ENCODE measurements around the gene UHMK1.
"Not testable (repeated sequence)": the region's sequence is repeated elsewhere in the genome, so short reads cannot be mapped to it uniquely, and the experiment has no call there.

UHMK1 gene

DNA sequence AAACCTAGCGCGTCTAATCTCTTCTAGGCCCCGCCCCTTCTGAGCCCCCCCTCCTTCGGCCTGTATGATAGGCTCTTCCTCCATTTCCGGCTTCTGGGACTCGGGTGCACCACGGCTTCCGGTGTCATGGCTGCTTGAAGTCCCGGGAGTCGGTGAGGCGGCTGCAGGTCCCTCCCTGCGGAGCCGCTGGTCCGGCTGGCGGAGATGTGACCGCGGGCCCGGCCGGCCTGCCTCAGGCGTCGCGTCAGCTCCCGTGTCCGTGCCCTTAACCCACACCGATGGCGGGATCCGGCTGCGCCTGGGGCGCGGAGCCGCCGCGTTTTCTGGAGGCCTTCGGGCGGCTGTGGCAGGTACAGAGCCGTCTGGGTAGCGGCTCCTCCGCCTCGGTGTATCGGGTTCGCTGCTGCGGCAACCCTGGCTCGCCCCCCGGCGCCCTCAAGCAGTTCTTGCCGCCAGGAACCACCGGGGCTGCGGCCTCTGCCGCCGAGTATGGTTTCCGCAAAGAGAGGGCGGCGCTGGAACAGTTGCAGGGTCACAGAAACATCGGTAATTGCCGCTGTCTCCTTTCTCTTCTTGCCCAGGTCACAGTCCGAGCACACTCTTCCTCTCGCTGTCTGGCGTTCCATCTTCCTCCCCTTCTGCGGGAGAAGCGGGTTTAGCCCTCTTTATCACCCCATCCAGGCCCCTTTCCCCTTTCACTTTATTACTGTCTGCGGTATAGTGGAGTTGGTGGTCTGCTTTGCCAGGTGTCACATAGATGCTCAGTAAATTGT lies at the start of gene UHMK1:
Gene UHMK1, plus strand, starts transcription at position 96 of the 773 bp plus-strand sequence. Its CDS starts 183 bp downstream, at position 279.
- peak; percentile 89 to 90 for DNase-seq

GRCh38 chr1:162454361-162454760 lies 43.3 kb upstream of the UHMK1 start:
- not testable (repeated sequence) for DNase-seq

DNA sequence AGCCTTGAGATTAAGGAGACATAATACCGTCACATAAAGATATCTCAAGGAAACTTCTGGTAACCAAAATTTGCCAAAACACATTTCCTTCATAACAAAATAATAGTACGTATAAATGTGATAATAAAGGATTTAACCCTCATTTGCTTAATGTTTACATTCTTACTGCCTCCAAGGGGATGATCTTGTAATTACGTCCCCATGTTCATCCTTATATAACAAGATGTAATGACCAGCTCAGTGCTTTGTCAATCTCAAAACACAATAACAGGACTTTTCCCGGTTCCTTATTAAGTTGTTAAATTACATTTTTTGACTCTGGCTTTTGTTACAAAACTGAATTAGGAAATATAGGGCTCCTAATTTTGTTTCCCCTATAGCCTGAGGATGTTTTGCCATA lies 41.3 kb upstream of the UHMK1 start:
- no peak for DNase-seq

DNA sequence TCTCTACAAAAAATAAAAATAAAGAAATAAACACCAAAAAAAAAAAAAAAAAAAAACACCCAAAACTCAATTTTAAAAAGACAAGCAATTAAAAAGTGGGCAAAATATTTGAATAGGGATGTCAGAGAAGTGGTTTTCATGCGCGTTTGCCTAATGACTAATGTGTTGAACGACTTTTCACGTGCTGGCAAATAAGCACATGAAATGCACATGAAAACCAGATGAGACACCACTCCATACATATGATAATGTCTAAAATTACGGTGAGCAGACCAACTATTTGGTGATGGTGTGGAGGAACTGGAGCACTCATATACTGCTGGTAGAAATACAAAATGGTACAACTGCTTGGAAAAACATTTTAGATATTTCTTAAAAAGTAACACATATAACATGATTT lies 39.4 kb upstream of the UHMK1 start:
- no peak for DNase-seq

- not testable (repeated sequence) for DNase-seq
Measured at GRCh38 chr1:162462425-162462824, 35.2 kb upstream of the UHMK1 start.

- DNase-seq = no peak
Measured at GRCh38 chr1:162463021-162463420, 34.6 kb upstream of the UHMK1 start.

- DNase-seq = no peak
Measured at GRCh38 chr1:162466797-162467196, 30.8 kb upstream of the UHMK1 start.

DNA sequence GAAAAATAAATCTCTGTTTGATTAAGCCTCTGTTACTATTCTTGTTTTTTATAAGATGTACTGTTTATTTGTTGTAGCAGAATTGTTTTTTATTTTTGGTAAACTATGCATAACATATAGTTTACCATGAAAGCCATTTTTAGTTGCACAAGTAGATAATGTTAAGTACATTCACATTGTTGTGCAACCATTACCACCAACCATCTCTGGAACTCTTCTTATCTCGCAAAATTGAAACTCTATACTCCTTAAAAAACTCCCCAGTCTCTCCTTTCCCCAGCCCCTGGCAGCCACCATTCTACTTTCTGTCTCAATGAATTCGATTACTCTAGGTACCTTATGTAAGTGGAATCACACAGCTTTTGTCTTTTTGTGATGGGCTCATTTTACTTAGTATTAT lies 27.4 kb upstream of the UHMK1 start:
- DNase-seq = no peak

GRCh38 chr1:162471290-162471853 lies 26.2 kb upstream of the UHMK1 start:
- no peak for DNase-seq

- no peak for DNase-seq
Measured at GRCh38 chr1:162475089-162475488, 22.5 kb upstream of the UHMK1 start.

- no peak for DNase-seq
Measured at GRCh38 chr1:162475539-162476185, 22.0 kb upstream of the UHMK1 start.

- no peak for DNase-seq
Measured at GRCh38 chr1:162476620-162477019, 21.0 kb upstream of the UHMK1 start.

DNA sequence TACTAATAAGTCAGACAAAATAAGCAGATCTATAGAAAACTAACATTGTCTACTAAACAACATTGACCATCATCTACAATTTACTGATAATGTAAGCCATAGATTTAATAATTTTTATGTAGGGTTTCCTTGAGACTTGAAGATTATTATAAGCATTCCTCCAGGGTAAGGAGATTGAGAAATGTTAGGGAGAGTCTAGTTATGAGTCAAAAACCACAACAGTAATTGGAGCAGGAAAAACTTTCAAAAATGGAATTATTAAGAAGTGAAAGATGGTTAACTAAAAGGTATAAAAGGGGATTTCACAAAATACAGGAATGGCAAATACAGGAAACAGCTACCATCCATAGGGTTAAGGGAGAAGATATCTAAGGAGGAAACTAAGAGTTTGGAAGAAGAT lies 12.4 kb upstream of the UHMK1 start:
- no peak for DNase-seq

- DNase-seq = no peak
Measured at GRCh38 chr1:162487241-162487640, 10.4 kb upstream of the UHMK1 start.

GRCh38 chr1:162488219-162488618 lies 9.4 kb upstream of the UHMK1 start:
- no peak for DNase-seq

DNA sequence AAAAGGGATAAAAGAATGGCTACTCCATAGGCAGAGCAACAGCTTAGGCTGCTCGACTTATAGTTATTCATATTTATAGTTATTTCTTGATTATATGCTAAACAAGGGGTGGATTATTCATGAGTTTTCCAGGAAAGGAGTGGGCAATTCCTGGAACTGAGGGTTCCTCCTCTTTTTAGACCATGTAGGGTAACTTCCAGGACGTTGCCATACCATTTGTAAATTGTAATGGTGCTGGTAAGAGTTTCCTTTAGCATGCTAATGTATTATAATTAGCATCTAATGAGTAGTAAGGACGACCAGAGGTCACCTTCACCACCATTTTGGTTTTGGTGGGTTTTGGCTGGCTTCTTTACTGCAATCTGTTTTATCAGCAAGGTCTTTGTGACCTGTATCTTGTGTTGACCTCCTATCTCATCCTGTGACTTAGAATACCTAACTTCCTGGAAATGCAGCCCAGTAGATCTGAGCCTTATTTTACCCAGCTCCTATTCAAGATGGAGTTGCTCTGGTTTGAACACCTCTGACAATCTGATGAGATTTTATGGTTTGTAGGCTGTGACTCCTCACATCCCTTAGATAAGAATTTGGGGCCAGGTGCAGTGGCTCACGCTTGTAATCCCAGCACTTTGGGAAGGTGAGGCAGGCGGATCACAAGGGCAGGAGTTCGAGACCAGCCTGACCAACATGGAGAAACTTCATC lies 1.9 kb upstream of the UHMK1 start:
- DNase-seq = not testable (repeated sequence)

- no peak for DNase-seq
Measured at GRCh38 chr1:162497104-162497722, 405 bp upstream of the UHMK1 start.

DNA sequence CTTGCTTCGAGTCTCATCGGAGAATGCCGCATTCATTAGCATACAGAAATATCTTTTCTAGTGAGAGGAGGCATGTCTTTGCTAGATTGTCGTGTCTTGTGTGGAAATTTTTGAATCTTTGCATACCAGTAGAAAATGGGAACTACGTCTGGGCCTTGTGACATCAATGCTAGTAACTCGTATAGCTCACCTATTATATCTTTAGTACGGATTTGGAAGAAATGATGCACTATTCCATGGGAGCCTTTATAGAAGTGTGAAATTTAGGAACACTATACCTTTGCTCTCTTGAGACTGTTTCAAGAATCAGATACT lies 835 bp downstream of the UHMK1 start:
- DNase-seq = no peak

DNA sequence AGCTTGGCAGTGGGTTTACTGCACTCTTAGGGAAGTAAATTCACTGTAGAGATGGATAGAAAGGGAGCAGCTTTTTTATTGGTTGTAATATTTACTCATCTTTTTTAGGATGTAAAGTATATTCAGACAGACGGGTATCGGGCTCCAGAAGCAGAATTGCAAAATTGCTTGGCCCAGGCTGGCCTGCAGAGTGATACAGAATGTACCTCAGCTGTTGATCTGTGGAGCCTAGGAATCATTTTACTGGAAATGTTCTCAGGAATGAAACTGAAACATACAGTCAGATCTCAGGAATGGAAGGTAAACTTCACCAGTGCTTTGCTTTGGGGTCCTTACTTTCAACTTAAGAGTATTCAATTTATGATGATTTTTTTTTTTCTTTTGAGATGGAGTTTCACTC lies 3.2 kb downstream of the UHMK1 start:
- no peak for DNase-seq

DNA sequence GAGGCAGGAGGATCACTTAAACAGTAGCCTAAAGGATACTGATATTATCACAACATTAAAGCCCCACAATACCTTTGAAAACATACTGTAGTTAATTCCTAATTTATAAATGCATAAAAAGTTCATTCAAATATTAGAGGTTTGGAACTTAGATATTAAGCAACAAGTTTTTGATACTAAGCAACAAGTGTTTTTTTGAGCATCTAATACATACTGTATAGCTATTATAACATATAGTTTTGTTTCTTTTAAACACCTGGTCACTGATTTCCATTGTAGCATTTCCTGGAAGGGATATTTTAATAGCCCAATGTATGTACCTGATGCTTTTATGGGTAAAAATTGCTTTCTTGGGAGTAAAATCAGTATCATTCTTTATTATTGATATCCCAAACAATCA lies 4.5 kb downstream of the UHMK1 start:
- no peak for DNase-seq

- no peak for DNase-seq
Measured at GRCh38 chr1:162502928-162503327, 5.3 kb downstream of the UHMK1 start.

GRCh38 chr1:162527314-162527713 lies 29.7 kb downstream of the UHMK1 start:
- DNase-seq = no peak

- no peak for DNase-seq
Measured at GRCh38 chr1:162530307-162530987, 32.8 kb downstream of the UHMK1 start.

Measured in activated CD4-positive, alpha-beta T cell treated with anti-CD3 and anti-CD28 coated beads, Interleukin-2, amount 50 U/mL, for 4 hours (primary cell).